ENCODE data around the gene REXO5. TPM values are rescaled to one million over a fixed set of nuclear protein-coding genes. Genes with fewer than 3 reads are reported as not detected.

Gene REXO5
- total and polyA plus RNA-seq, 2 donors (not counting 3 experiments of a cell fraction or from before 2014, with no cell fraction given): 2.3 to 11.5 TPM

DNA sequence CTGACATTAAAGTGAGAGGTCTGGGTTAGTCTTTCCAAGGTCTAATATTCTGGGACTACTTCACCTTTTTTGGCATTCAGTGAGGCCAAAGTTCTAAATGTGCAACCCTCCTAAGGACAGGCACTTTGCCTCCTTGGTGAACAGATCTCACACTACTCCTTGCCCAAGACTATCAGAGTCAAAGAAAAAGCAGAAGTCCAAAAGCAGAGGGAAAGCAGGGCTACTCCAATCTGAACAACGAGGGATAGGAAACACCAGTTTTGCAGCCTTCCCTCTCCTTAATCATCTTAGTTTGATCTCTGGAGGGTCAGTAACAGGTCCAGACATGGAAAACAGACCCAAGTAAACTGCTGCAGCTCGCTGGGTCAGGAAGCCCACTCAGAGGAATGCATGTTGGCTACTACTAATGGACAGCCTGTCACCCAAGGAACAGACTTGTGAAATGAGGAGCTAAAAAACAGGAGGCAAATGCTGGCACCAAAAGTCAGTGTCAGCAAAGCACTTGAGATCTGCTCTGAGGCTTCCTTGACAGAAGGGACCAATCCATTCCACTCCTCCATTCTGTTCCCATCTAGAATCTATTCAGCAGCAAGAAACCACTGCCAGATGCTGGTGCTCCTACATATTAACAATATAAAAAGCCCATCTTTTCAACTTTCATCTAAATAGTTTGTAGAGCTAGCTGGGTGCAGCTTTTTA, 63.9 kb downstream of the REXO5 start:
- Histone ChIP-seq H3K9me1 (replicated peaks; ENCODE audit: control insufficient read depth, extremely low read depth, insufficient read depth, low read length) (no peaks in the 10 kb centered on the region), H3K27me3 (ENCODE audit: control insufficient read depth in 2 of 2, insufficient read depth in 2 of 2, low read length in 2 of 2) (no peaks in the 10 kb centered on the region), H2AFZ (ENCODE audit: low read depth, low read length) (no peak overlapping the region), H3K9me3 (replicated peaks; ENCODE audit: control insufficient read depth, insufficient read depth, low read length) (no peaks in the 10 kb centered on the region), H3K4me3 (replicated peaks in 1 of 3; ENCODE audit: insufficient read depth in 1 of 3, low read depth in 1 of 3, low read length in 3 of 3) (no peak overlapping the region), H3K4me1 (ENCODE audit: control insufficient read depth, extremely low read depth, insufficient read depth, low read length) (peaks cover 67% of the 10 kb centered on the region), H3K36me3 (ENCODE audit: control insufficient read depth in 2 of 2, extremely low read depth in 1 of 2, insufficient read depth in 2 of 2, low read length in 2 of 2) (no peaks in the 10 kb centered on the region), H3K27ac (ENCODE audit: insufficient read depth, low read depth, low read length) (no peak overlapping the region), H3K4me2 (ENCODE audit: insufficient read depth, low read length) (no peak overlapping the region), H4K20me1 (replicated peaks; ENCODE audit: control insufficient read depth, extremely low read depth, insufficient read depth, low read length) (peaks cover 5% of the 10 kb centered on the region), H3K79me2 (ENCODE audit: control insufficient read depth, insufficient read depth, low read length) (peaks cover 89% of the 10 kb centered on the region), H3K9ac (replicated peaks; ENCODE audit: extremely low read depth, insufficient read depth, low read length) (no peak overlapping the region)
- FAIRE-seq (no peak), DNase-seq (ENCODE audit: low read depth, low spot score) (no peak)
- intact Hi-C loops (cut with micrococcal nuclease): no loop called here
- CTCF ChIA-PET: interaction anchor here (1.1 to 1.5 kb wide), 2 partner anchors 19 to 130 kb away, joined by 4 to 5 read pairs; no protein-coding TSS in a partner anchor
- dilution Hi-C loops (cut with MboI; ENCODE audit: extremely low pct_ligation_motif_present, low sequenced_read_pairs): no loop called here
- POLR2A ChIA-PET: interaction anchor here (0.6 kb wide), 1 partner anchor 30 kb away, joined by 3 read pairs; the partner anchor contains the start of genes DCUN1D3 and LYRM1
- no TSS peak for BruUV-seq (replicated peaks)
- no peak for TF ChIP-seq EZH2 (IDR thresholded peaks at IDR 0.05; ENCODE audit: borderline replicate concordance, low read depth, low read length, severe bottlenecking)
- no peak for TF ChIP-seq JUN (IDR thresholded peaks at IDR 0.05; ENCODE audit: borderline replicate concordance, insufficient read depth, insufficient read length, low read depth)

DNA sequence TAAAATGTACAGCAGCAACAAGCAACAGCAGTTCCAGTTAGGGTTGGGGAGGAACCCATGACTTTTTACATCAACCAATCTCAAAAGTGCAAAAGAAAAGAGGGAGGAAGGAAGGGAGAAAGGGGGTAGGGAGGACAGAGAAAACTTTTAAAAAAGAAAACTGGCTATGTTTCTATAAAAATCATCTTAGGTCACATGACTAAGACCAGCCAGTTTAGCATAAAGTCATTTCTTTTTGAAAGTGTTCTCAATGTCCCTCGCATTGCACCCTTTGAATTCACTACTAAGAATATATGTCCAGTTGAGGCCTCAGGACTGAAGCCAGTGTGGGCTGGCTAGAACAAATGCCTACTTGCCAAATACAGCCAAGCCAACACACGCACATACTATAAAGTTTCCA, 64.9 kb downstream of the REXO5 start:
- FAIRE-seq: no peak
- Histone ChIP-seq H3K79me2 (ENCODE audit: control insufficient read depth, insufficient read depth, low read length) (peaks cover 92% of the 10 kb centered on the region), H3K27ac (ENCODE audit: insufficient read depth, low read depth, low read length) (no peak overlapping the region), H3K9ac (replicated peaks; ENCODE audit: extremely low read depth, insufficient read depth, low read length) (no peak overlapping the region), H3K4me1 (ENCODE audit: control insufficient read depth, extremely low read depth, insufficient read depth, low read length) (peaks cover 57% of the 10 kb centered on the region), H2AFZ (ENCODE audit: low read depth, low read length) (no peak overlapping the region), H3K9me3 (replicated peaks; ENCODE audit: control insufficient read depth, insufficient read depth, low read length) (no peaks in the 10 kb centered on the region), H3K27me3 (ENCODE audit: control insufficient read depth in 2 of 2, insufficient read depth in 2 of 2, low read length in 2 of 2) (no peaks in the 10 kb centered on the region), H3K36me3 (ENCODE audit: control insufficient read depth in 2 of 2, extremely low read depth in 1 of 2, insufficient read depth in 2 of 2, low read length in 2 of 2) (no peaks in the 10 kb centered on the region), H3K9me1 (replicated peaks; ENCODE audit: control insufficient read depth, extremely low read depth, insufficient read depth, low read length) (no peaks in the 10 kb centered on the region), H4K20me1 (replicated peaks; ENCODE audit: control insufficient read depth, extremely low read depth, insufficient read depth, low read length) (peaks cover 5% of the 10 kb centered on the region), H3K4me2 (ENCODE audit: insufficient read depth, low read length) (no peak overlapping the region), H3K4me3 (replicated peaks in 1 of 3; ENCODE audit: insufficient read depth in 1 of 3, low read depth in 1 of 3, low read length in 3 of 3) (no peak overlapping the region)
- intact Hi-C loops (cut with micrococcal nuclease): no loop called here
- no peak for DNase-seq (ENCODE audit: low read depth, low spot score)
- TF ChIP-seq, protein P1, sequence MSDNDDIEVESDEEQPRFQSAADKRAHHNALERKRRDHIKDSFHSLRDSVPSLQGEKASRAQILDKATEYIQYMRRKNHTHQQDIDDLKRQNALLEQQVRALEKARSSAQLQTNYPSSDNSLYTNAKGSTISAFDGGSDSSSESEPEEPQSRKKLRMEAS (IDR thresholded peaks at IDR 0.05; ENCODE audit: insufficient read depth, insufficient read length): no peak
- TF ChIP-seq FOS (IDR thresholded peaks at IDR 0.05; ENCODE audit: borderline replicate concordance, insufficient read depth, low read length) (no peak), GATA2 (IDR thresholded peaks at IDR 0.05; ENCODE audit: insufficient read depth, insufficient read length, low read depth, low read length) (no peak), JUN (IDR thresholded peaks at IDR 0.05; ENCODE audit: borderline replicate concordance, insufficient read depth, insufficient read length, low read depth) (no peak), POLR2AphosphoS5 (IDR thresholded peaks at IDR 0.05; ENCODE audit: insufficient read depth, low read depth, low read length) (no peak), POLR2A (IDR thresholded peaks at IDR 0.05; ENCODE audit: low read depth, low read length) (no peak), EZH2 (IDR thresholded peaks at IDR 0.05; ENCODE audit: borderline replicate concordance, low read depth, low read length, severe bottlenecking) (no peak), MYC (IDR thresholded peaks at IDR 0.05; ENCODE audit: low read depth, low read length) (no peak)
- TF ChIP-seq, protein P2, sequence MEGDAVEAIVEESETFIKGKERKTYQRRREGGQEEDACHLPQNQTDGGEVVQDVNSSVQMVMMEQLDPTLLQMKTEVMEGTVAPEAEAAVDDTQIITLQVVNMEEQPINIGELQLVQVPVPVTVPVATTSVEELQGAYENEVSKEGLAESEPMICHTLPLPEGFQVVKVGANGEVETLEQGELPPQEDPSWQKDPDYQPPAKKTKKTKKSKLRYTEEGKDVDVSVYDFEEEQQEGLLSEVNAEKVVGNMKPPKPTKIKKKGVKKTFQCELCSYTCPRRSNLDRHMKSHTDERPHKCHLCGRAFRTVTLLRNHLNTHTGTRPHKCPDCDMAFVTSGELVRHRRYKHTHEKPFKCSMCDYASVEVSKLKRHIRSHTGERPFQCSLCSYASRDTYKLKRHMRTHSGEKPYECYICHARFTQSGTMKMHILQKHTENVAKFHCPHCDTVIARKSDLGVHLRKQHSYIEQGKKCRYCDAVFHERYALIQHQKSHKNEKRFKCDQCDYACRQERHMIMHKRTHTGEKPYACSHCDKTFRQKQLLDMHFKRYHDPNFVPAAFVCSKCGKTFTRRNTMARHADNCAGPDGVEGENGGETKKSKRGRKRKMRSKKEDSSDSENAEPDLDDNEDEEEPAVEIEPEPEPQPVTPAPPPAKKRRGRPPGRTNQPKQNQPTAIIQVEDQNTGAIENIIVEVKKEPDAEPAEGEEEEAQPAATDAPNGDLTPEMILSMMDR (IDR thresholded peaks at IDR 0.05; ENCODE audit: extremely low read depth in 1 of 2, insufficient read depth in 1 of 2, low read depth in 1 of 2, low read length in 2 of 2): no peak
- POLR2A ChIA-PET: no interaction called here
- no TSS peak for BruUV-seq (replicated peaks)
- dilution Hi-C loops (cut with MboI; ENCODE audit: extremely low pct_ligation_motif_present, low sequenced_read_pairs): no loop called here
- CTCF ChIA-PET: interaction anchor here (1.1 kb wide), 1 partner anchor 21 kb away, joined by 4 read pairs; no protein-coding TSS in a partner anchor

Data from endothelial cell of umbilical vein (primary cell).